ENCODE data around the gene ADAMTS14. TPM values are rescaled to one million over a fixed set of nuclear protein-coding genes. Genes with fewer than 3 reads are reported as not detected.

Gene ADAMTS14
- total RNA-seq, 1 experiment from 2014 or later, result 1.9 TPM

GRCh38 chr10:70740406-70741288, 68.3 kb downstream of the ADAMTS14 start:
- no peaks in the 10 kb centered on the region for H3K9me3 ChIP-seq (ENCODE audit: insufficient read depth, low read depth)
- H3F3A ChIP-seq (ENCODE audit: insufficient read depth, low read depth), result no peaks in the 10 kb centered on the region
- no peak overlapping the region for H3K4me3 ChIP-seq
- no peaks in the 10 kb centered on the region for H4K20me1 ChIP-seq (ENCODE audit: insufficient read depth)
- no TSS peak for BruUV-seq (replicated peaks)
- H2AFZ ChIP-seq, result no peak overlapping the region
- intact Hi-C loops (cut with micrococcal nuclease; ENCODE audit: unreplicated experiment), result no loop called here
- no peaks in the 10 kb centered on the region for H3K4me1 ChIP-seq (replicated peaks; ENCODE audit: insufficient read depth)
- H3K79me2 ChIP-seq (ENCODE audit: low read depth), result no peaks in the 10 kb centered on the region
- TF ChIP-seq CTCF (conservative IDR thresholded peaks at IDR 0.05), result no peak
- no peak for TF ChIP-seq EZH2 (IDR thresholded peaks at IDR 0.05; ENCODE audit: low read depth)
- no peak for DNase-seq
- H3K4me2 ChIP-seq, result no peak overlapping the region
- H3K36me3 ChIP-seq (ENCODE audit: low read depth), result no peaks in the 10 kb centered on the region
- H3K9me2 ChIP-seq (ENCODE audit: insufficient read depth), result no peaks in the 10 kb centered on the region
- no peak overlapping the region for H3K27ac ChIP-seq
- no peaks in the 10 kb centered on the region for H3K27me3 ChIP-seq (ENCODE audit: insufficient read depth, low read depth)
- POLR2A ChIA-PET (ENCODE audit: unreplicated experiment), result no interaction called here
- CTCF ChIA-PET, result interaction anchor here (0.6 kb wide), 1 partner anchor 190 kb away, joined by 3 read pairs; no protein-coding TSS in a partner anchor

- Histone ChIP-seq H3K79me2 (ENCODE audit: low read depth) (no peaks in the 10 kb centered on the region), H2AFZ (no peak overlapping the region), H3K27ac (no peak overlapping the region), H3K4me3 (no peak overlapping the region), H3K9me2 (ENCODE audit: insufficient read depth) (no peaks in the 10 kb centered on the region), H3K27me3 (ENCODE audit: insufficient read depth, low read depth) (no peaks in the 10 kb centered on the region), H3F3A (ENCODE audit: insufficient read depth, low read depth) (no peaks in the 10 kb centered on the region), H3K4me1 (replicated peaks; ENCODE audit: insufficient read depth) (no peaks in the 10 kb centered on the region), H3K4me2 (no peak overlapping the region), H4K20me1 (ENCODE audit: insufficient read depth) (no peaks in the 10 kb centered on the region), H3K9me3 (ENCODE audit: insufficient read depth, low read depth) (no peaks in the 10 kb centered on the region), H3K36me3 (ENCODE audit: low read depth) (no peaks in the 10 kb centered on the region)
- BruUV-seq (replicated peaks), result no TSS peak
- ChIA-PET CTCF (no interaction called here), POLR2A (ENCODE audit: unreplicated experiment) (no interaction called here)
- TF ChIP-seq EZH2 (IDR thresholded peaks at IDR 0.05; ENCODE audit: low read depth) (no peak), CTCF (conservative IDR thresholded peaks at IDR 0.05) (no peak)
- intact Hi-C loops (cut with micrococcal nuclease; ENCODE audit: unreplicated experiment), result no loop called here
- no peak for DNase-seq
Measured at GRCh38 chr10:70742537-70743429, 70.5 kb downstream of the ADAMTS14 start.

GRCh38 chr10:70743430-70743788, 71.1 kb downstream of the ADAMTS14 start:
- CTCF ChIA-PET, result no interaction called here
- BruUV-seq (replicated peaks), result no TSS peak

More at GRCh38 chr10:70743430-70743788, 71.1 kb downstream of the ADAMTS14 start:
- no peak for DNase-seq
- H3K4me1 ChIP-seq (replicated peaks; ENCODE audit: insufficient read depth), result no peaks in the 10 kb centered on the region
- no peaks in the 10 kb centered on the region for H3K9me2 ChIP-seq (ENCODE audit: insufficient read depth)
- no peaks in the 10 kb centered on the region for H3K27me3 ChIP-seq (ENCODE audit: insufficient read depth, low read depth)
- no peak overlapping the region for H3K4me3 ChIP-seq
- TF ChIP-seq EZH2 (IDR thresholded peaks at IDR 0.05; ENCODE audit: low read depth) (no peak), CTCF (conservative IDR thresholded peaks at IDR 0.05) (no peak)
- intact Hi-C loops (cut with micrococcal nuclease; ENCODE audit: unreplicated experiment), result no loop called here
- H4K20me1 ChIP-seq (ENCODE audit: insufficient read depth), result no peaks in the 10 kb centered on the region
- H3K27ac ChIP-seq, result no peak overlapping the region
- no peaks in the 10 kb centered on the region for H3K9me3 ChIP-seq (ENCODE audit: insufficient read depth, low read depth)
- H2AFZ ChIP-seq, result no peak overlapping the region
- H3K79me2 ChIP-seq (ENCODE audit: low read depth), result no peaks in the 10 kb centered on the region
- H3F3A ChIP-seq (ENCODE audit: insufficient read depth, low read depth), result no peaks in the 10 kb centered on the region
- POLR2A ChIA-PET (ENCODE audit: unreplicated experiment), result no interaction called here
- no peak overlapping the region for H3K4me2 ChIP-seq
- H3K36me3 ChIP-seq (ENCODE audit: low read depth), result no peaks in the 10 kb centered on the region
